Measurements from ENCODE around the gene PRKAG2.

DNA sequence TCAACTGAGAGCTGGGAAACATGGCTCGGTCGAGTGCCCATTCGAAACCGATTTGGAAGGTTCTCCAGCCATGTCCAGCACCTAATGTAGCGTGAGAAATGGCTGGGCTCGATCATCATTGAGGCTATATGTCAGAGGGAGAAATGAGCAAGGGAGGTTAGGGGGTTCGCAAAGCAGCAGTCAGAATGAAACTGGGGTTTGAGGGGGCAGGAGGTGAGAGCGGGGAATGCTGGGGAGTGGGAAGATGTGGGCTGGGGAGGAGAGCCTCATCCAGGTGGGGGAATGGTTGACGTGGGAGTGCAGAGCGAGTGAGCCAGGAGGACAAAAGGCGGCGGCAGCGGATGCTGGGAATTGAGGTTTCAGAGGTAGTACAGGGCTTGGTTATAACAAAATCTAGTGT, 44.5 kb upstream of the PRKAG2 start:
- TF ChIP-seq, protein P1, sequence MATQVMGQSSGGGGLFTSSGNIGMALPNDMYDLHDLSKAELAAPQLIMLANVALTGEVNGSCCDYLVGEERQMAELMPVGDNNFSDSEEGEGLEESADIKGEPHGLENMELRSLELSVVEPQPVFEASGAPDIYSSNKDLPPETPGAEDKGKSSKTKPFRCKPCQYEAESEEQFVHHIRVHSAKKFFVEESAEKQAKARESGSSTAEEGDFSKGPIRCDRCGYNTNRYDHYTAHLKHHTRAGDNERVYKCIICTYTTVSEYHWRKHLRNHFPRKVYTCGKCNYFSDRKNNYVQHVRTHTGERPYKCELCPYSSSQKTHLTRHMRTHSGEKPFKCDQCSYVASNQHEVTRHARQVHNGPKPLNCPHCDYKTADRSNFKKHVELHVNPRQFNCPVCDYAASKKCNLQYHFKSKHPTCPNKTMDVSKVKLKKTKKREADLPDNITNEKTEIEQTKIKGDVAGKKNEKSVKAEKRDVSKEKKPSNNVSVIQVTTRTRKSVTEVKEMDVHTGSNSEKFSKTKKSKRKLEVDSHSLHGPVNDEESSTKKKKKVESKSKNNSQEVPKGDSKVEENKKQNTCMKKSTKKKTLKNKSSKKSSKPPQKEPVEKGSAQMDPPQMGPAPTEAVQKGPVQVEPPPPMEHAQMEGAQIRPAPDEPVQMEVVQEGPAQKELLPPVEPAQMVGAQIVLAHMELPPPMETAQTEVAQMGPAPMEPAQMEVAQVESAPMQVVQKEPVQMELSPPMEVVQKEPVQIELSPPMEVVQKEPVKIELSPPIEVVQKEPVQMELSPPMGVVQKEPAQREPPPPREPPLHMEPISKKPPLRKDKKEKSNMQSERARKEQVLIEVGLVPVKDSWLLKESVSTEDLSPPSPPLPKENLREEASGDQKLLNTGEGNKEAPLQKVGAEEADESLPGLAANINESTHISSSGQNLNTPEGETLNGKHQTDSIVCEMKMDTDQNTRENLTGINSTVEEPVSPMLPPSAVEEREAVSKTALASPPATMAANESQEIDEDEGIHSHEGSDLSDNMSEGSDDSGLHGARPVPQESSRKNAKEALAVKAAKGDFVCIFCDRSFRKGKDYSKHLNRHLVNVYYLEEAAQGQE (IDR thresholded peaks at IDR 0.05; ENCODE audit: low read depth, low read length), result no peak
- TF ChIP-seq ELF1 (IDR thresholded peaks at IDR 0.05) (no peak), RAD21 (IDR thresholded peaks at IDR 0.05; ENCODE audit: low read length) (no peak), SIN3A (IDR thresholded peaks at IDR 0.05; ENCODE audit: borderline replicate concordance, low read depth, low read length) (no peak), TAF1 (IDR thresholded peaks at IDR 0.05; ENCODE audit: borderline replicate concordance, low read depth, low read length) (no peak), EP300 (IDR thresholded peaks at IDR 0.05; ENCODE audit: borderline replicate concordance in 1 of 2, low read depth in 1 of 2, low read length in 1 of 2) (no peak)
- TF ChIP-seq, protein P2, sequence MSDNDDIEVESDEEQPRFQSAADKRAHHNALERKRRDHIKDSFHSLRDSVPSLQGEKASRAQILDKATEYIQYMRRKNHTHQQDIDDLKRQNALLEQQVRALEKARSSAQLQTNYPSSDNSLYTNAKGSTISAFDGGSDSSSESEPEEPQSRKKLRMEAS (IDR thresholded peaks at IDR 0.05; ENCODE audit: low read depth), result no peak
- TF ChIP-seq, protein P3, sequence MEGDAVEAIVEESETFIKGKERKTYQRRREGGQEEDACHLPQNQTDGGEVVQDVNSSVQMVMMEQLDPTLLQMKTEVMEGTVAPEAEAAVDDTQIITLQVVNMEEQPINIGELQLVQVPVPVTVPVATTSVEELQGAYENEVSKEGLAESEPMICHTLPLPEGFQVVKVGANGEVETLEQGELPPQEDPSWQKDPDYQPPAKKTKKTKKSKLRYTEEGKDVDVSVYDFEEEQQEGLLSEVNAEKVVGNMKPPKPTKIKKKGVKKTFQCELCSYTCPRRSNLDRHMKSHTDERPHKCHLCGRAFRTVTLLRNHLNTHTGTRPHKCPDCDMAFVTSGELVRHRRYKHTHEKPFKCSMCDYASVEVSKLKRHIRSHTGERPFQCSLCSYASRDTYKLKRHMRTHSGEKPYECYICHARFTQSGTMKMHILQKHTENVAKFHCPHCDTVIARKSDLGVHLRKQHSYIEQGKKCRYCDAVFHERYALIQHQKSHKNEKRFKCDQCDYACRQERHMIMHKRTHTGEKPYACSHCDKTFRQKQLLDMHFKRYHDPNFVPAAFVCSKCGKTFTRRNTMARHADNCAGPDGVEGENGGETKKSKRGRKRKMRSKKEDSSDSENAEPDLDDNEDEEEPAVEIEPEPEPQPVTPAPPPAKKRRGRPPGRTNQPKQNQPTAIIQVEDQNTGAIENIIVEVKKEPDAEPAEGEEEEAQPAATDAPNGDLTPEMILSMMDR (IDR thresholded peaks at IDR 0.05), result no peak
